ENCODE data around the gene DLG2.

- TF ChIP-seq, protein P1, sequence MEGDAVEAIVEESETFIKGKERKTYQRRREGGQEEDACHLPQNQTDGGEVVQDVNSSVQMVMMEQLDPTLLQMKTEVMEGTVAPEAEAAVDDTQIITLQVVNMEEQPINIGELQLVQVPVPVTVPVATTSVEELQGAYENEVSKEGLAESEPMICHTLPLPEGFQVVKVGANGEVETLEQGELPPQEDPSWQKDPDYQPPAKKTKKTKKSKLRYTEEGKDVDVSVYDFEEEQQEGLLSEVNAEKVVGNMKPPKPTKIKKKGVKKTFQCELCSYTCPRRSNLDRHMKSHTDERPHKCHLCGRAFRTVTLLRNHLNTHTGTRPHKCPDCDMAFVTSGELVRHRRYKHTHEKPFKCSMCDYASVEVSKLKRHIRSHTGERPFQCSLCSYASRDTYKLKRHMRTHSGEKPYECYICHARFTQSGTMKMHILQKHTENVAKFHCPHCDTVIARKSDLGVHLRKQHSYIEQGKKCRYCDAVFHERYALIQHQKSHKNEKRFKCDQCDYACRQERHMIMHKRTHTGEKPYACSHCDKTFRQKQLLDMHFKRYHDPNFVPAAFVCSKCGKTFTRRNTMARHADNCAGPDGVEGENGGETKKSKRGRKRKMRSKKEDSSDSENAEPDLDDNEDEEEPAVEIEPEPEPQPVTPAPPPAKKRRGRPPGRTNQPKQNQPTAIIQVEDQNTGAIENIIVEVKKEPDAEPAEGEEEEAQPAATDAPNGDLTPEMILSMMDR (IDR thresholded peaks at IDR 0.05; ENCODE audit: low read depth, low read length, poor library complexity, severe bottlenecking), result no peak
- TF ChIP-seq EZH2phosphoT487 (IDR thresholded peaks at IDR 0.05; ENCODE audit: borderline replicate concordance, low read length), result no peak
Observed at GRCh38 chr11:85379066-85379465, 248.1 kb downstream of the DLG2 start.

Data from DOHH2 (cell line).